ENCODE data around the gene KCNAB2.

KCNAB2 gene

DNA sequence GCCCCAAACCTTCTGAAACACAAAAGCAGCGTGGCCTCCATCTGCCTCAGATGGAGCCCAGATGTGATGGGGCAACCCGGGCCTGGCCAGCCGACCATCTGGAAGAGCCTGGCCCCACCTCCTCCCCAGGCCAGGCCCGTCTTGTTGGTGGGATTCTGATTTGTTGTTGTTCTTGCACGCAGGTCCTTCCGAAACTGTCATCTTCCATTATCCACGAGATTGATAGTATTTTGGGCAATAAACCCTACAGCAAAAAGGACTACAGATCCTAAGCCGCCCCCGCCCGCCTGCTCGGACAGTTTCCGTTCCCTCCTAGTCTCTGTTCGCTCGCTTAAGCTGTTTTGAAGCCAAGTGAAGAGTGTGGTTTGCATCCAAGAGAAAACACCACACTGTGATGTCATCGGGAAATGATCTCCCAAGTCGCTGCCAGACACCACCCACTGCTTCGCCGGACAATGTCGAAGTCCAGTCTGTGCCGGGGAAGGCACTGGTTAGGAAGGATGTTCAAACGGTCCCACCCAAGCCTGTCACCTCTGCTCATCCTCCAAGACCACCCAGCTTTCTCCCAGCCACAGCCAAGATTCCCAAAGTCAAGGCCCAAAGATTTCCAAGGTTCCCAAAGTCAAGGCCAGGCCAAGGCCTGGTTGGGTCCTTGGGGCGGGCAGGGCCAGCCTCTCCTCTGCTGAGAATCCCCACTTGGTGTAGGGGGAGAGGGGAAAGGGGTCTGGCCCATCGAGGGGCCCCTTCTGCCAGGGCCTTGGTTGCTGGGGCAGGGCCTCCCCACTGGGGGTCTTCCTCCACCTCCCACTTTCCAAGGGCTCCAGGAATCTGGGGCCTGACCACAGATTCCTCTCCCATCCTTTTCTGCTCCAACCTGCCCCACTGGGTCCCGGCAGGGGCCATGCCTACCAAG, 52.9 kb downstream of the KCNAB2 start:
- DNase-seq = no peak

DNA sequence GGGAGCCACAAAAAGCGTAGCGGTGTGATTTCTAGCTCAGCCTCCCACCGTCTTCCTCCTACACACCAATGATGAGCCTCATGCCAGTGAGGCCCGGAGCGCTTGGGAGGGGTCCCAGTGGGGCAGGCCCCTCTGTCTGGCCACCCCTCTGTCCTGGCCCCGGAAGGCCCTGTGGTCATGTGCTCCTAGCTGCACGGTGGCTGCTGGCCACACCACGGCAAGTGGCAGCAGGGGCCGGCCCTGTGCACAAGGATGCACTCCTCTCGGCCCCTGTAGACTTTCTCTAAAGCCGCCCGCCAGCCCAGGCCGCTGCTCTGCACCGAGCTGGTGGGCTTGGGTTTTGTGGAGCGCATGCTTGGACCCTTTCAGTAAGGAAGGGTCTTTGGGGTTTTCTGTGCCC, 53.6 kb downstream of the KCNAB2 start:
- no peak for DNase-seq

DNA sequence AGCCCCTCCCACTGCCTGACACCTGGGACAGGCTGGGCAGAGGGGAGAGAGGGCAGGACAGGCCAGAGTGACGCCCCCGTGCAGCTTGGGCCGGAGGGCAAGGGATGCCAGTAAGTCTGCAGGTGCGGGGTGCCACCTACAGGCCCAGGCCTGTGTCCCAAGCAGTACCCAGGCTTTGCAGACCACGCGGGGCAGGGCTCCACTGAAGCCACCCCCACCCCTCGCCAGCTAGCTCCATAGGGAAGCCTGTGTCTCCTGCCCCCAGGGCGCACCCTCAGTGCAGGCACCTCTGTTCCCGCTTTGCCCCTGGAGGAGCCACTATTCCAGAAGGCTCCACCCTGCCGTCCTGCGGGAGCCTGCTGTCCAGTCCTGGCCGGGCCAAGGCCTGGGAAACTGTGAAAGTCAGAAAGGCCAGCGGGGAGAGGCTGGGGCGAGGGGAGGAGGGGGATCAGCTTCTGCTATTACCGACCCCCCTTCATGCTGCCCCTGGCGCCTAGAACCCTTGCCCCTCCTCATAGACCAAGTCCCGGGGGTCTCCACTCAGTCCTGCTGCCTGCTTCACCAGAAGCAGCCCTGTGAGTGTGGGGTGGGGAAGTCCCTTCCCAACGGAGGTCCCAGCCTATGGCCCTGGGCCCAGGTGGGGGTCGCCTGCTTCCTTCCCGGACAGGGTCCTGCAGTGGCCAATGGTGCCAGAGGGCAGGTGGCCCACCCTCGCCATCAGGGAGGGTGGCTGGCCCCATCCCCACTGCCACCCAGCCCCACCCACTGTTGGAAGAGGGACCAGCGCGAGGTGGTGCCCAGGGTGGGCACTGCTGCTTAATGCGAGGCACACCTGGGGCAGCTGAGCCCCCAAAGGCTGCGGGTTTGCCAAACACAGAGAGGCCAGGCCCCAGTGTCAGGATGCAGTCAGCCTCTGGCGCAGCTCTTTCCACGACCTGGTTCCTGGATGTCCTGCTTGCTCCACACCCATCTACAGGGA, 54.4 kb downstream of the KCNAB2 start:
- DNase-seq = no peak

DNA sequence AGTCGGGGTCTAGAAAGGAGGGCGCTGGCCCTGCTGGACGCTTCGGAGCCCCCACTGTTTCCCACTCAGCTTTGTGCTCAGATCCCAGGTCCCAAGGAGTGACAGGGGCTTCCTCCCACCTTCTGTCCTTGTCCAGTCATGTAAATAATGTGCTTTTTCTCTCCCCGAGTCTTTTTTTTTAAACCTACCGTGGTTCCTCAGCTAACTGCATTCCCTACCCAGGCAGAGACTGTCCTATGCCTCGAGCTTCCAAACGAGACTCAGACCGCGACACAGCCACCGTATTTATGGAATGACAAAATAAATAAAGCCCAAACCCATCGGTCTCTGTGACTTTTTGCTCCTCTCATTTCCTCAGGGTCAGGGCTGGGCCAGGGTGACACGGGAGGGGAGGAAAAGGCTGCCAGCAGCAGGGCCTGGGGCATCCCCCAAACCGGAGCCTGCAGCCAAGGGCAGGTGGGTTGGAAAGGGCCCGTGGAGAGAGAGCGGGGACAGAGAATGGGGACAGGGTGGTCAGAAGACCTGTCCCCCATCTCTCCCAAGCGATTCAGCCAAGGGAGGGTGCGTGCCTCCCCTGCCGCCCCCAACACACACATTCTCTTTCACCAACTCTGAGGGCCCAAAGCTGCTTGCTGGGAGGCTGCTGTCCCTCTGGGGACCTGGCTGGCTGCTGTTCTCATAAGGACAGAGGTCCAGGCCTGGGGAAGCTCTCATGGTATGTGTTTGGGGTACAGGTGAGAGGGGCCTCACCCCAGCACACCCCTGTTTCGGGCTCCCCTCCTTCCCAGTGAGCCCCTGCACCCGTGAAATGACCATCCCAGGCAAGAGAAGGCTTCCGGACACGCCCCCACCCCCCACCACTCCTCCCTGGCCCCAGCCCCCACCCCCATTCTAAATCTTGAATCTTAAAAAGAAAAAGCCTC, 55.4 kb downstream of the KCNAB2 start:
- no peak for DNase-seq

DNA sequence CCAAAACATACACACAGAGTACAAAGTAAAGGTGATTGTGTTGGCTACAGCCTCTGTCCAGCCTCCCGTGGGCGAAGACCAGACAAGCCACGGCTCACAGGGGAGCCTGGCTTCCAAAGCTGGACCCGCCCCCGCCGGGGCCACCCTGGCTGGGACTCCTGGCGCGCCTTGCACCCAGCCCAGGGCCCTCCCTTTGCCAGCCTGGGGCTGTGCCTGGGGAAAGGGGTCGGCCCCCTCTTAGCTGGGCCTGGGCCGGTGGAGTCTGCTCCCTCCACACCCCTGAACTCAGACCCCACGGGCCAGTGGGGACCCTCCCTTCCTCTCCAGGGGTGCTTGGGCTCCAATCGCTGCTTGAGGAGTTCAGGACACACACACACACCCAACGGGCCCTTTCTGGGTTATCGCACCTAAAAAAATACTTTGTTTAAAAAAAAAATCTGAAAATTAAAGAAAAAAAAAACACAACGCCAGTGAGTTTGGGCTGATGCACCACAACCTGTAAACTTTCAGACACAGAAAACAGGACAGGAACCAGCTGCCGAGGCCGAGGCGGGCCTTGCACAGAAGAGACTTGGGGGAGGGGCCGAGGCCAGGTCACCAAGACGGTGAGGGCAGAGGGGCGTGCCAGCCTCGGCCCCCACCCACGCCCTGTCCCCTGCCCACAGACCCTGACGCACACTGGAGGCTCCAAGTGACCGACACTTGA, 56.3 kb downstream of the KCNAB2 start:
- DNase-seq = no peak

DNA sequence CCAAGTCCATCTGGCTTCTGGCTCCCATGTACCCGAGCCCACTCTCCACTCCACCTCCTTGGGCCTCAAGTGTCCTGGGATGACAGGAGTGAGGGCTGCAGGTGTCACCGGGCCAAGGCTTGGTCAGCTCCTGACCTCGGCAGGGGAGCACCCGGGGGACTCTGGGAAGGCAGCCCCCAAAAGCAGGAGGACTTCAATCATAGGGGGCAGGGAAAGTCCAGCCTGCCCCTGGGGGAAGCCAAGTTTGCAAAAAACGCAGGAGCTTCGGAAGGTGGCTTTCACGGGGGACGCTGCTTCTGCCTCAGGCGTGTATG, 56.8 kb downstream of the KCNAB2 start:
- no peak for DNase-seq

DNA sequence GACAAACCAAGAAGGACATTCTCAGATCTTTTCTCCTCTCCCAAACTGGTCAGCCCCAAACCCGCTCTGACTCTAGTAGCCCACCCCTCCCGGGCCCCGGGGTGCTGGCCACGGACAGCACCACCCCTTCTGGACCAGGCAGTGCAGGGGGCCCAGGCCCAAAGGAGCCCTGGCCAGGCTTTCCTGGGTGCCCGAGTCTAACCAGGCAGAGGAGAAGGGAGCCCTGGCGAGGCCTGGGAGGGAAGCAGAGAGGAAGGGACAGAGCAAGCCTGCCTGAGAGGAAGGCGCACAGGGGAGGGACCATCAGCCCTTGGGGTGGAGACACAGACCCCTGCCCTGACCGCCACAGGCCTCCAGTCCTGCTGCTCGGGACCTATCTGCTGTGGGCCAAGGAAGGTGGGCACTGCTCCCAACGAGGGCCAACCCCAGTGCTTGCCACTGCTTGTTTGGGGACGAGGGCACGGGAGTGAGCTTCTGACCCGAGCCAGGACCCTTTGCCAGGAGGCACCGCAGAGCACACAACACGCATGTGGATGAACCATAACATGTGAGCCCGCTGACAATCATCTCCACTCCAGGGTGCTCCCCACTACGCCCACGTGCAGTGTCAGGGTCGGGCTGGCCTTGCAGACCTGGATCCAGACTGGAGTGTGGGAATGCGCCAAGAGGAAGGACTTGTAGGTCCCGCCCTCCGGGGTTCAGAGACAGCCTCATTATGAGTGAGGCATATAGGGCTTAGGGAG, 57.6 kb downstream of the KCNAB2 start:
- DNase-seq = no peak

DNA sequence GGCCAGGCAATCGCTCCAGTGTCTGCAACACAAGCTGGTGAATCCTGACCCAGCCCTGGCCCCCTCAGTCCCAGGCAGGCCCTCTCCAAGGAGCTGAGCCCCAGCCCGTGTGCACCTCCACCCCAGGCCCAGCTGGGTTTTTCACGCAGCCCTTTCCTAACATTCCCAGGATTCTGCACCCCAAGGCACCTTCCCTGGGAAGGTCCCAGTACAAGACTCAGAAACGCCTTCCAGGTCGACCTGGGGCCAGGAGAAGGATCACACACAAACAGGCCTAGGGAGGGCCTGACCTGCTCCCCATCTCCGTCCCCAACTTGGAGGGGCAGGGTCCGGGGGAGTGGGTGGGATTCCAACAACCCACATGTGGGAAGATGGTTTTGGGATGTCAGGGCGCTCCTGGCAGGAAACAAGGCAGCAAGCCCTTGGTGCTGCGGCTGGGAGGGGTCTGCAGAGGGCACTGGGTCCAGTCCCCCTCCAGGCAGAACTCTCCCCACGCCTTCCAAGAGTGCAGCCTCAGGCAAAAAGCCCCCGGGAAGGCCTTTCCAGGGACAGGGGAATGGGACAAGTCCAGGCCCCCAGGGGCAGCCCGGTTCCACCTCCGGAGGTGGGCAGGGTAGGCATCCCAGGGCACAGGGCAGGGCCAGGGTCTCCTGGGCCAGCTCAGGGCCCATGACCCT, 58.3 kb downstream of the KCNAB2 start:
- DNase-seq = no peak

DNA sequence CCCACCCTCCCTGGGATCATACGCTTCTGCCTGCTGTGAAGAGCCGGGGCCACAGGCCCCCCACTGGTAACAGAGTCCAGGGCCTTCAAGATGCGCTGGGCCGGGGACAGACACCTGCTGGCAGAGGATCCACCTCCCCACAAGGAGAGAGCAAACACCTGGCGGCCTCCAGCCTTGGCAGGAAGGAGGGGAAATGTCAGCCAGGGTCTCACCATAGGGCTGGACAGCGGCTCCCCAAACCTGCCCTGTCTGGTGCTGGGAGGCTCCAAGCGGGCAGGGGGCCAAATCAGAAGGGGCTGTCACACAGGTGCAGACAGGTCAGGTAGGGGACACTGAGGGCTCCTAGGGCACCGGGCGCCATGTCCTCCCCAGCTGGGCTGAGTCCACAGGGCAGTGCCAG, 58.9 kb downstream of the KCNAB2 start:
- DNase-seq = no peak

DNA sequence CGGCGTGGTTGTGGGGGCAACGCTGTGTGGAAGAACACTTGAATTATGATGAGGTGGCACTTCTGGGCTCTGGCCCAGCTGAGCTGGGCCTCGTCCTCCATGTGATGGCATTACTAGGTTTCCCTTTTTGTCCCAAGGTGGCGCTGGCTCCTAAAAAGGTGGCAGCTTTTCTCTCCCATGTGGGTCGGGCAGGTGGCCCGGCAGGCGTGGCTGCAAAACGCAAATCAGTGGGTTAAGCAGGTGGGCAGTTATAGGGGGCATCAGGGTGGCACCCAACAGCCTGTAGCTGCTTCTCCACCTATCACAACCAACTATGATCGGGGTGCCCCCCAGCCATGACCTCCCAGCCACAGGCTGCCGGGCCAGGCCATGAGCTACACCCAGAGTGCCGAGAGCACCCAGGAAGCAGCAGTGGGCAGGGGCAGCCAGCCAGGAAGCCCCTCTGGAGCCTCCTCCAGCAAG, 59.6 kb downstream of the KCNAB2 start:
- no peak for DNase-seq

DNA sequence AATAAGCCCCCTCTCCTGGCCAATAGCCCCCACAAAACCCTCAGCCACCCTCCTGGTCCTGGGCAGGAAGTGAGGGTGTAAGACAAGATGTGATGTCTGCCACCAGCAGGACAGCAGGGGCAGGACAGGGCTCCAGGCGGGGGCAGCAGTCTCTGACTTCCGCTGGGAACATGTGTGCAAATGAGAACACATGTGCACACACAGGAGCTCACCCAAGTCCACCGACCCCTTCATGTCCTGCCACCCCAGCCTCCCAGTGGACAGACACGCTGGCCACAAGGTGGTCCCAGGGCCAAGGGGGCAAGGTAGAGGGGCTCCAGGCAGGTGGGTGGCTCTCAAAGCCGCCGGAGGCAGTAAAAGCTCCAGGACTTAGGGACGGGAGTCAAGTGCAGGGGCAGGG, 60.1 kb downstream of the KCNAB2 start:
- DNase-seq = no peak

DNA sequence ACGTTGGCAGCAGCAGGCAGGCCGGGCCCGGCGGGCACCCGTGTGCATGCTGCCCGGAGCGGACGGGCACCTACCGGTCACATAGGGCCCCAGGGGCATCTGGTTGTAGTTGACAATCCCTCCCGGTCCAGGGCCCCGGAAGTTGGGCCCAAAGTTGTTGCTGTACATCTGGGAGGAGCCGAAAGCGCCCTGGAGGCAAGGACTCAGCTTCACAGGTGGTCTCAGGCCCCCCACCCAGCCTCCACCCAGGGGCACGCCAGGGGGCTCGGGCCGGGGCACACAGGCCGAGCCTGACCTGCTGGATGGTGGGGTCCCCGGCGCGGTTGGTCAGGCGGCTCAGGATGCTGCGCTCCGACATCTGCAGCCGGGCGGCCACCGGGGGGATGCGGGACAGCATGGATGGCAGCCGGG, 60.6 kb downstream of the KCNAB2 start:
- no peak for DNase-seq

DNA sequence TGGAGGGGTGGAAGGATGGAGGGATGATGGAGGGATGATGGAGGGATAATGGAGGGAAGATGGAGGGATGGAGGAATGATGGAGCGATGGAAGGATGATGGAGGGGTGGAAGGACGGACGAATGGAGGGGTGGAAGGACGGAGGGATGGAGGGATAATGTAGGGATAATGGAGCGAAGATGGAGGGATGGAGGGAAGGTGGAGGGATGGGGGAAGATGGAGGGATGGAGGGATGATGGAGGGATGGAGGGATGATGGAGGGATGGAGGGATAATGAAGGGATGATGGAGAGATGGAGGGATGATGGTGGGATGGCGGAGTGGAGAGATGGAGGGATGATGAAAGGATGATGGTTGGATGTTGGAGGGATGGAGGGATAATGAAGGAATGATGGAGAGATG, 61.3 kb downstream of the KCNAB2 start:
- no peak for DNase-seq

DNA sequence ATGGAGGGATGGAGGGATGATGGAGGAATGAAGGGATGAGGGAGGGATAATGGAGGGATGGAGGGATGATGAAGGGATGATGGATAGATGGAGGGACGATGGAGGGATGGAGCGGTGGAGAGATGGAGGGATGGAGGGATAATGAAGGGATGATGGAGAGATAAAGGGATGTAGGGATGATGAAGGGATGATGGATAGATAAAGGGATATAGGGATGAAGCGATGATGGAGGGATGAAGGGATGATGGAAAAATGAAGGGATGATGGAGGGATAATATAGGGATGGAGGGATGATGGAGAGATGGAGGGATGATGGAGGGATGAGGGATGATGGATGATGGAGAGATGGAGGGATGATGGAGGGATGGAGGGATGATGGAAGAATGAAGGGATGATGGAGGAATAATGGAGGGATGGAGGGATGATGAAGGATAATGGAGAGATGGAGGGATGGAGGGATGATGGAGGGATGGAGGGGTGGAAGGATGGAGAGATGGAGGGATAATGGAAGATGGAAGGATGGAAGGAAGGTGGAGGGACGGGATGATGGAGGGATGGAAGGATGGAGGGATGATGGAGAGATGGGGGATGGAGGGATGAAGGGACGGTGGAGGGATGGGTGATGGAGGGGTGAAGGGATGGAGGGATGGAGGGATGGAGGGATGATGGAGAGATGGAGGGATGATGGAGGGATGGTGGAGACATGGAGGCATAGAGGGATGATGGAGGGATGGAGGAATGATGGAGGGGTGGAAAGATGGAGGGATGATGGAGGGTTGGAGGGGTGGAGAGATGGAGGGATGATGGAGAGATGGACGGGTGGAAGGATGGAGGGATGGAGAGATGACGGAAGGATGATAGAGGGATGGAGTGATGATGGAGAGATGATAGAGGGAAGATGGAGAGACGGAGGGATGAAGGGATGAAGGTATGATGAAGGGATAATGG, 62.0 kb downstream of the KCNAB2 start:
- no peak for DNase-seq

DNA sequence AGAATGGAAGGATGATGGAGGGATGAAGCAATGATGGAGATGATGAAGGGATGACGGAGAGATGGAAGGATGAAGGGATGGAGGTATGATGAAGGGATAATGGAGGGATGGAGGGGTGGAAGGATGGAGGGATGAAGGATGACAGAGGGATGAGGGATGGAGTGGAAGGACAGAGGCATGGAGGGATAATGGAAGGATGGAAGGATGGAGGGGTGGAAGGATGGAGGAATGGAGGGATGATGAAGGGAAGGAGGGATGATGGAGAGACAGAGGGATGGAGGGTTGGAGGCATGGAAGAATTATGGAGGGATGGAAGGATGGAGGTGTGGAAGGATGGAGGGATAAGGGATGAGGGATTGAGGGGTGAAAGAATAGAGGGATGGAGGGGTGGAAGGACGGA, 62.8 kb downstream of the KCNAB2 start:
- no peak for DNase-seq

DNA sequence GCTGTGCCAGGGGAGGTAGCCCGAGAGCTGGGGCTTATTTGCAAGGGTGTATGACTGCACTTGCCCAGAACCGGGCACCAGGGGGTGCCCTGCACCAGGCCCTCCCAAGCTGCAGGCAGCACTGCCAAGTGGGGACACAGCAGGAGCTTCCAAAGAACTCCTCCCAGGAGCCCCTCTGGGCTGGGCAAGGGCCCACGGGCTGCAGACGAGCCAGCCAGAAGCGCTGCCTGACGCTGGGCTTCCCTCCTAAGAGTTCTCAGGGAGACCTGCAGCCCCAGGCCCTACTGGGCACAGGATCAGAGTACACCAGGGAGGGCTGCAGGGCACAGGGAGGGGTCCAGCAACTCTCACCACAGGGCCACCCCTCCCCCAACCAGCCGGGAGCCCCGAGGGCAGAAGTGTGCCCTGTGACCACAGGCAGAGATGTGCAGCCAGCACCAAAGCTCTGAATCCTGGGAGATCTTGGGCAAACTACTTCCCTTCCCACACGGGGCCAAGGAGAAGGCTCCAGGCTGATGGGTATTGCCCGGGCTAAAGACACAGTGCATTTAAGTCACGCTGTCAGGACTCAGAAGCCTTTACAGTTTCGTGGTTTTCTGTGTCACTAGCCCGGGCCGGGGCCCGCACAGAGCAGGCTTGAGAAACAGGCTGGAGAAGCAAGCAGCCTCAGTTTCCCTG, 63.4 kb downstream of the KCNAB2 start:
- no peak for DNase-seq

DNA sequence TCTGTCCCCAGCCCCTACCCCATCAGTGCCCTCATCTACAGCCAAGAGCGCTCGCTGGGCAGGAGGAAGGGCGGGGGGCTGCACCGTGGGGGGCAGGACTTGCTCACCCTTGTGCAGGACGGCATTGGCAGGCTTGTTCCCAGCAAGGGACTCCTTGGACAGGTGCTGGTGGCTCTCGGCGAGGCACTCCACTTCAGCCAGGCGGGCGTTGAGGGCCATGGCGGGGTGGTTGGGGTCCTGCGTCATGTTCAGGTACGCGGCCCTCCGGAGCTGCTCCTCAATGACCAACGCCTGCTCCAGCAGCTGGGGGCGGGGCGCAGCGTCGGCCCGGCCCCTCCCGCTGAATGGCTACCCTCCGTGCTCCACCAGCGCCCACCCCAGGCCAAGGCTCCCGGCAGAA, 64.0 kb downstream of the KCNAB2 start:
- no peak for DNase-seq

DNA sequence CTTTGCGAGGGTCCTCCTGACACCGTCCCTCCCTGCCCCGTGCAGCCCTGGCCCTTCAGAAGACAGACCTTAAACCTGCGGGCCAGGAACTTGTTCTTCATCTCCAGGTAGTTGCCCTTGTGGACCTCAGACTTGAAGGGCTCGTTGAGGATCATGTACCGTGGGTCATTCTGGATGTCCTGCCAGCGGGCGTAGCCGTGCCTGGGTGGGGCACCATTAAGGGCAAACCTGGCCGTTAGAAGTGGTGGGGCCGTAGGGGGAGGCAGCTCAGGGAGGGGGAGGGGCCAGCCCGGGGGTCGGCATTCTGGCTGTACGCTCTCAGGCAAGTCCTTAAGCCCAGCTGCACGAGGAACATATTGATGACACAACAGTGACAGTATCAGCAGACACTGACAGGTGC, 64.6 kb downstream of the KCNAB2 start:
- DNase-seq = no peak

DNA sequence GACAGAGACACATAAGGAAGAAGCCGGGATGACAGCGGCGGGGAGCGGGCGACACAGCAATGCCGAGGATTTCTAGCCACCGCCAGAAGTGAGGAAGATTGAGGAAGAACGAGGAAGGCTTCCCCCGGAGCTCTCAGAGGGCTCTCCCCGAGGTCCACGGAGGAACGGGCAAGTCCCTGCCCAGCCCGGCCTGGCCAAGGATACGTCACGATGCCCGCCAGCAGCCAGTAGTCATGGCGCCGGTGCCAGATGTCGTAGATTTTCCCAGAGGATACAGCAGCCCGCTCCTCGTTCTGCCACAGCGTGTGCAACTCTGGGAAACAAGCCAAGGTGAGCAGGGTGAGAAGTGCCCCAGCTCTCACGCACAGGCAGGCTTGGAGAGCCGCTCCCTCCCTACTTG, 65.9 kb downstream of the KCNAB2 start:
- no peak for DNase-seq
